Hepatocyte (in vitro differentiated cells): ENCODE data around the gene ETDC. TPM values are rescaled to one million over a fixed set of nuclear protein-coding genes. Genes with fewer than 3 reads are reported as not detected.
"Not testable (repeated sequence)": the region's sequence is repeated elsewhere in the genome, so short reads cannot be mapped to it uniquely, and the experiment has no call there.

ENCODE experiments used
- DNase-seq: peaks from one replicate; pipeline ENCODE4 v3.0.0-alpha.2; 2016; ENCODE audit warnings: low spot score
- H2AFZ ChIP-seq: fragments of 200-600 bp; sonication (generic); 2 replicates; pipeline ENCODE4 v1.6.0; 2016; ENCODE audit warnings: antibody characterized with exemption, mild to moderate bottlenecking
- H3K27ac ChIP-seq: fragments of 200-600 bp; sonication (generic); 2 replicates; pipeline ENCODE4 v1.5.1; 2016; ENCODE audit warnings: mild to moderate bottlenecking
- H3K27me3 ChIP-seq: fragments of 200-600 bp; sonication (generic); 2 replicates; pipeline ENCODE4 v1.6.1; 2016
- H3K36me3 ChIP-seq: fragments of 200-600 bp; sonication (generic); replicated peaks from 2 replicates; pipeline ENCODE4 v1.5.1; 2016; ENCODE audit warnings: low read depth; ENCODE audit not compliant: insufficient read depth
- H3K4me1 ChIP-seq: fragments of 200-600 bp; sonication (generic); 2 replicates; pipeline ENCODE4 v1.5.1; 2016; ENCODE audit warnings: mild to moderate bottlenecking, moderate library complexity; ENCODE audit not compliant: insufficient read depth
- H3K4me2 ChIP-seq: fragments of 200-600 bp; sonication (generic); 2 replicates; pipeline ENCODE4 v1.6.0; 2016
- H3K4me3 ChIP-seq: fragments of 200-600 bp; sonication (generic); 2 replicates; pipeline ENCODE4 v1.5.1; 2016; ENCODE audit warnings: mild to moderate bottlenecking
- H3K79me2 ChIP-seq: fragments of 200-600 bp; sonication (generic); 2 replicates; pipeline ENCODE4 v1.6.0; 2017; ENCODE audit warnings: mild to moderate bottlenecking
- H3K9me2 ChIP-seq: fragments of 200-600 bp; sonication (generic); replicated peaks from 2 replicates; pipeline ENCODE4 v1.6.0; 2017; ENCODE audit warnings: mild to moderate bottlenecking; ENCODE audit not compliant: insufficient read depth
- H3K9me3 ChIP-seq: fragments of 200-600 bp; sonication (generic); 2 replicates; pipeline ENCODE4 v1.5.1; 2016; ENCODE audit warnings: low read depth, mild to moderate bottlenecking
- H4K20me1 ChIP-seq: fragments of 200-600 bp; sonication (generic); 2 replicates; pipeline ENCODE4 v1.6.0; 2016; ENCODE audit warnings: mild to moderate bottlenecking; ENCODE audit not compliant: insufficient read depth, poor library complexity, severe bottlenecking
- CTCF ChIP-seq: fragments of 200-600 bp; sonication (generic); IDR thresholded peaks from 2 replicates; pipeline ENCODE4 v1.5.1; 2016; ENCODE audit warnings: antibody characterized with exemption, mild to moderate bottlenecking; ENCODE audit not compliant: poor library complexity
- EZH2 ChIP-seq: fragments of 200-600 bp; sonication (generic); IDR thresholded peaks from 2 replicates; pipeline ENCODE4 v1.6.1; 2016; ENCODE audit warnings: antibody characterized with exemption, mild to moderate bottlenecking, borderline replicate concordance
- EZH2phosphoT487 ChIP-seq: fragments of 200-600 bp; sonication (generic); IDR thresholded peaks from one replicate; pipeline ENCODE4 v1.6.1; 2018; ENCODE audit warnings: antibody characterized with exemption, mild to moderate bottlenecking, low read depth, moderate library complexity; ENCODE audit not compliant: unreplicated experiment, severe bottlenecking
- WGBS: methylation state at CpG from one replicate; pipeline ENCODE4 v1.1.6; 2016; ENCODE audit warnings: low lambda C conversion rate; ENCODE audit errors: missing lambda C conversion rate; 5-methylcytosine and 5-hydroxymethylcytosine counted together
- polyA plus RNA-seq: library from polyadenylated mRNA; unstranded; fragments of >200 nt; fragmentation: Nextera tagmentation; extraction: Ambion mirVana; gene quantifications from 2 replicates; pipeline ENCODE4 v1.2.1, GENCODE V29; 2016
- total RNA-seq: library from RNA; depleted of rRNA; stranded (reverse); fragments of >200 nt; gene quantifications from 2 replicates; pipeline ENCODE4 v1.2.3, GENCODE V29; 2014

The ETDC gene
- total and polyA plus RNA-seq, 2 experiments from 2014 or later, result not detected

- TF ChIP-seq EZH2phosphoT487, result no peak
- TF ChIP-seq CTCF, result no peak
- TF ChIP-seq EZH2, result no peak
- Histone ChIP-seq H3K36me3 (no peaks in the 10 kb centered on the region), H3K4me2 (no peak overlapping the region), H2AFZ (no peak overlapping the region), H3K9me2 (no peaks in the 10 kb centered on the region), H3K27me3 (no peaks in the 10 kb centered on the region), H3K27ac (no peak overlapping the region), H4K20me1 (no peaks in the 10 kb centered on the region), H3K79me2 (no peaks in the 10 kb centered on the region), H3K9me3 (no peaks in the 10 kb centered on the region), H3K4me1 (no peaks in the 10 kb centered on the region), H3K4me3 (no peak overlapping the region)
- 65% methylated on average over 1 of the region's 1 CpG for WGBS
- DNase-seq, result no peak
These were observed 880 bp upstream of the ETDC start for GRCh38 chrX:135308345-135308855.

GRCh38 chrX:135315864-135316263, 6.6 kb downstream of the ETDC start:
- Histone ChIP-seq H3K9me3 (peaks cover 16% of the 10 kb centered on the region), H3K79me2 (no peaks in the 10 kb centered on the region), H3K27me3 (no peaks in the 10 kb centered on the region), H2AFZ (no peak overlapping the region), H3K4me1 (no peaks in the 10 kb centered on the region), H3K4me2 (no peak overlapping the region), H3K4me3 (no peak overlapping the region), H3K36me3 (no peaks in the 10 kb centered on the region), H3K9me2 (no peaks in the 10 kb centered on the region), H4K20me1 (no peaks in the 10 kb centered on the region), H3K27ac (no peak overlapping the region)
- TF ChIP-seq CTCF, result no peak
- TF ChIP-seq EZH2phosphoT487, result no peak
- no peak for TF ChIP-seq EZH2
- DNase-seq, result no peak
- 100% methylated on average over 1 of the region's 1 CpG for WGBS

- no peaks in the 10 kb centered on the region for H3K9me2 ChIP-seq
- H3K9me3 ChIP-seq, result no peaks in the 10 kb centered on the region
- no peak overlapping the region for H3K4me2 ChIP-seq
- no peaks in the 10 kb centered on the region for H3K27me3 ChIP-seq
- H3K4me1 ChIP-seq, result no peaks in the 10 kb centered on the region
- H3K4me3 ChIP-seq, result no peak overlapping the region
- DNase-seq, result no peak
- H3K79me2 ChIP-seq, result no peaks in the 10 kb centered on the region
- no peak overlapping the region for H3K27ac ChIP-seq
- no peaks in the 10 kb centered on the region for H4K20me1 ChIP-seq
- no peaks in the 10 kb centered on the region for H3K36me3 ChIP-seq
- 77% methylated on average over 5 of the region's 5 CpGs for WGBS
- no peak for TF ChIP-seq CTCF
- no peak for TF ChIP-seq EZH2phosphoT487
- TF ChIP-seq EZH2, result no peak
- H2AFZ ChIP-seq, result no peak overlapping the region
These were observed 15.2 kb downstream of the ETDC start for GRCh38 chrX:135324463-135324862.

GRCh38 chrX:135325036-135325818, 15.9 kb downstream of the ETDC start:
- H3K4me2 ChIP-seq, H3K79me2 ChIP-seq, H3K4me1 ChIP-seq, H3K9me3 ChIP-seq, H2AFZ ChIP-seq, H3K27ac ChIP-seq, H4K20me1 ChIP-seq, H3K4me3 ChIP-seq, H3K9me2 ChIP-seq, H3K36me3 ChIP-seq, DNase-seq, H3K27me3 ChIP-seq: not testable (repeated sequence)
- WGBS, result 96% methylated on average over 13 of the region's 32 CpGs
